NCI-H146 (cell line): Measurements from ENCODE around the gene ICAM4.
"Not testable (repeated sequence)": the region's sequence is repeated elsewhere in the genome, so short reads cannot be mapped to it uniquely, and the experiment has no call there.

Experiments
- DNase-seq: peaks from one replicate; lab custom pipeline; 2025; lab: John Stamatoyannopoulos, UW

ICAM4 gene, protein sequence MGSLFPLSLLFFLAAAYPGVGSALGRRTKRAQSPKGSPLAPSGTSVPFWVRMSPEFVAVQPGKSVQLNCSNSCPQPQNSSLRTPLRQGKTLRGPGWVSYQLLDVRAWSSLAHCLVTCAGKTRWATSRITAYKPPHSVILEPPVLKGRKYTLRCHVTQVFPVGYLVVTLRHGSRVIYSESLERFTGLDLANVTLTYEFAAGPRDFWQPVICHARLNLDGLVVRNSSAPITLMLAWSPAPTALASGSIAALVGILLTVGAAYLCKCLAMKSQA

DNA sequence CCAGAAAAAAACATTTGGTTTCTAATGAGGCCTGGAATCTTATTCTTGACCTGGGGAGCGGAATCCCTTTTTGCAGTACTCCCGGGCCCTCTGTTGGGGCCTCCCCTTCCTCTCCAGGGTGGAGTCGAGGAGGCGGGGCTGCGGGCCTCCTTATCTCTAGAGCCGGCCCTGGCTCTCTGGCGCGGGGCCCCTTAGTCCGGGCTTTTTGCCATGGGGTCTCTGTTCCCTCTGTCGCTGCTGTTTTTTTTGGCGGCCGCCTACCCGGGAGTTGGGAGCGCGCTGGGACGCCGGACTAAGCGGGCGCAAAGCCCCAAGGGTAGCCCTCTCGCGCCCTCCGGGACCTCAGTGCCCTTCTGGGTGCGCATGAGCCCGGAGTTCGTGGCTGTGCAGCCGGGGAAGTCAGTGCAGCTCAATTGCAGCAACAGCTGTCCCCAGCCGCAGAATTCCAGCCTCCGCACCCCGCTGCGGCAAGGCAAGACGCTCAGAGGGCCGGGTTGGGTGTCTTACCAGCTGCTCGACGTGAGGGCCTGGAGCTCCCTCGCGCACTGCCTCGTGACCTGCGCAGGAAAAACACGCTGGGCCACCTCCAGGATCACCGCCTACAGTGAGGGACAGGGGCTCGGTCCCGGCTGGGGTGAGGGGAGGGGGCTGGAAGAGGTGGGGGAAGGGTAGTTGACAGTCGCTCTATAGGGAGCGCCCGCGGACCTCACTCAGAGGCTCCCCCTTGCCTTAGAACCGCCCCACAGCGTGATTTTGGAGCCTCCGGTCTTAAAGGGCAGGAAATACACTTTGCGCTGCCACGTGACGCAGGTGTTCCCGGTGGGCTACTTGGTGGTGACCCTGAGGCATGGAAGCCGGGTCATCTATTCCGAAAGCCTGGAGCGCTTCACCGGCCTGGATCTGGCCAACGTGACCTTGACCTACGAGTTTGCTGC is at the start of gene ICAM4:
ICAM4 (plus strand) TSS at position 153 of the 935 bp plus-strand sequence; CDS start at position 211, 58 bp downstream.
- no peak for DNase-seq

DNA sequence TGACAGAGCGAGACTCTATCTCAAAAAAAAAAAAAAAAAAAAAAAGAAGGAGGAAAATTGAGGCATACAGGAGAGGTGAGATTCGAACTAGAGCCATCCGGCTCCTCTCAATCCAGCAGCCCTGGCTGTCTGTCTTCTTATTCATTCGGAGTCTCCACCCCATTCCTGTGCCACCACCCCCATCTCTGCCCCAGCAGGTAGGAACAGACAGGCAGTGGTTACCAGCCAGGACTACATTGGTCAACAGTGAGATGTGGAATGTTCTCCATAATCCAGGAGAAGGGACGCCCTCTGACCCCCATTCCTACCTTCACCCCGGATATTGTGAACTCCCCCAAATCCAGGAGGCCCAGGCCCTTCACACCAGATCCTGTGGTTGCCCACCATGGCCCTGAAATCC is 49.1 kb upstream of the ICAM4 start:
- DNase-seq = peak; percentile 42

DNA sequence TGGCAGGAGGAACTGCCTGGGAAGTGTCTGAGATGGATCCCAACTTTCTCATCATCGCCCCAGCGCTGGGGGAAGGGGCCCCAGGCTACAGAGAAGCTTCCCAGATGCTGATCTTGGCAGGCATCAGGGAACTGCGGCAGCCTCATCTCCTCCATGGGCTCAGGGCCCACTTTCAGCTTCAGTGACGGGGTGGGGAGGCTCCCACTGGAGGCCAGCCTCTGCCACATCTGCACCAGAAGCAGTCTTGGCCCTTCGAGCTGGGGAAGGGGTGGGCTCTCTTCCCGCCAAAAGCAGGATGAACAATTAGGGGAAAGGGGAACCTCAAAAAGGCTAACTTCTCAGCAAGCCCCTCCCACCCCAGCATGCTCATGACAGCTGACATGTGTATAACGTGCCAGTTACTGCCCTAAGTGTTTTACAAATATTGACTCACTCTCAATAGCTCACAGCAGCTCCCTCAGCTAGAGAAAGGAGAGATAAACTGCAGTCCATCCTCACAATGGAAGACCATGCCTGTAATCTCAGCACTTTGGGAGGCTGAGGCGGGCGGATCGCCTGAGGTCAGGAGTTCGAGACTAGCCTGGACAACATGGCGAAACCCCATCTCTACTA is 48.5 kb upstream of the ICAM4 start:
- DNase-seq = peak; percentile 97

DNA sequence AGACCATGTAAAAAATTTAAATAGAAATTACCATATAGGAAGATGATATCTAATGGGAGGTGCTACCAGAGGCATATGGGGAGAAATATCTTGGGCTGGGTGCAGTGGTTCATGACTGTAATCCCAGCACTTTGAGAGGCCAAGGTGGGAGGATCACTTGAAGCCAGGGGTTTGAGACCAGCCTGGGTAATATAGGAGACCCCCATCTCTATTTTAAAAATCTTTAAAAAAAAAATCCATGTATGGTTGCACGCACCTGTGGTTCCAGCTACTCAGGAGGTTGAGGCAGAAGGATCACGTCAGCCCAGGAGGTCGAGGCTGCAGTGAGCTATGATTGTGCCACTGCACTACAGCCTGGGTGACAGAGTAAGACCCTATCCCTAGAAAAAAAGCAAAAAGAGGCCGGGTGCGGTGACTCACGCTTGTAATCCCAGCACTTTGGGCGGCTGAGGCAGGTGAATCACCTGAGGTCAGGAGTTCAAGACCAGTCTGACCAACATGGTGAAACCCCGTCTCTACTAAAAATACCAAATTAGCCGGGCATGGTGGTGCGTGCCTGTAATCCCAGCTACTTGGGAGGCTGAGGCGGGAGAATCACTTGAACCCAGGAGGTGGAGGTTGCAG is 44.8 kb upstream of the ICAM4 start:
- DNase-seq = not testable (repeated sequence)

DNA sequence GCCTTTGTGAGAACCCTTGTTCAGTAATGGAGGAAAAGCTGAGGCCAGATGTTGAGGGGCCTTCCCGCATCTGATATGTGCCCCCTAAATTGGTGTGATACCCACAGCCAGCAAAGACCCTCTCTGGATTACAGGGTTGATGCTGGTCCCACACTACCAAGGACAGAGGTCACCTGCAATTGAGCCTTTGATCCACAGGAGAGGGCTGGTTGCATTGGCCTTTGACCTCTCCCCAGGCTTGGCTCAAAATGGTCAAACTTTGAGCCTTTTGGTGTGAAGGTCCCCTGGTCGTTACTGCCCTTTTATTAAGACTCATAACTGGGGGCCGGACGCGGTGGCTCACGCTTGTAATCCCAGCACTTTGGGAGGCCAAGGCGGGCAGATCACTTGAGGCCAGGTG is 43.1 kb upstream of the ICAM4 start:
- DNase-seq = no peak

DNA sequence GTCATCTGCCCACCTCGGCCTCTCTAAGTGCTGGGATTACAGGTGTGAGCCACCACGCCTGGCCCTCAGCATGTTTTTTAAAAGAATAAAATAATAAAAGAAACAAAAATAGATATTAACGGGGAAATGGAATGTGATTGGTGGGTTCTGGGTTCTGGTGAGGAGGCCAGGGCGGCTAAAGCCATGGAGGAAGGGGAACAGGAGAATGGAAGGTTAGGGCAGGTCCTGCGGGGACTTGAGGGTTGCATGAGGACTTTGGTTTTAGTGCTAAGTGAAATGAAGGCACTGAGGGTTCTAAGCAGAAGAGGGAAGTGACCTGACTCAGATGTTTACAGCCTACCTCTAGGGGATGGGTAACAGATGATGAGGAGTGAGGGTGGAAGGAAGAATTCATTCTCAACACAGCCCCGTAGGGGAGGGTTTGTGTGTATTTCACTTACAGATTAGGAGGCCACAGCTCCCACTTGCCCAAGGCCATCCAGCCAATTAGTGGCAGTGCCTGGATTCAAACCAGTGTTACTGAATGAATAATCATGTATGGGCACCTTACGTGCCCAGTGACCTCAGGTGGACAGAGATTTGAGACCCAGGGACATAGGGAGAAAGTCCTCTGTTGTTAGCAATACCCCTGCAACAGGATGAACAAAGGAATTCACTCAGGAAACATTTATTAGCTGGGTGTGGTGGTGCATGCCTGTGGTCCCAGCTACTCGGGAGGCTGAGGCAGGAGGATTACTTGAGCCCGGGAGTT is 41.4 kb upstream of the ICAM4 start:
- DNase-seq = no peak

DNA sequence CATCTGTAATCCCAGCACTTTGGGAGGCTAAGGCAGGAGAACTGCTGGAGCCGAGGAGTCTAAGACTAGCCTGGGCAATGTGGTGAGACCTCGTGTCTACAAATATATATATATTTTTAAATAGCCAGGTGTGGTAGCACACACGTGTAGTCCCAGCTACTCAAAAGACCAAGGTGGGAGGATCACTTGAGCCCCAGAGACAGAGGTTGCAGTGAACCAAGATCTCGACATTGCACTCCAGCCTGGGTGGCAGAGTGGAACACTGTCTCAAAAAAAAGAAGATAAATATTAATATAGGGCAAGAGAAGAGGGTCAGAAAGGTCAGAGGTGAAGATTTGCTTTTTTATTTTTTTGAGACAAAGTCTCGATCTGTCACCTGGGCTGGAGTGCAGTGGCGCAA is 40.2 kb upstream of the ICAM4 start:
- no peak for DNase-seq

DNA sequence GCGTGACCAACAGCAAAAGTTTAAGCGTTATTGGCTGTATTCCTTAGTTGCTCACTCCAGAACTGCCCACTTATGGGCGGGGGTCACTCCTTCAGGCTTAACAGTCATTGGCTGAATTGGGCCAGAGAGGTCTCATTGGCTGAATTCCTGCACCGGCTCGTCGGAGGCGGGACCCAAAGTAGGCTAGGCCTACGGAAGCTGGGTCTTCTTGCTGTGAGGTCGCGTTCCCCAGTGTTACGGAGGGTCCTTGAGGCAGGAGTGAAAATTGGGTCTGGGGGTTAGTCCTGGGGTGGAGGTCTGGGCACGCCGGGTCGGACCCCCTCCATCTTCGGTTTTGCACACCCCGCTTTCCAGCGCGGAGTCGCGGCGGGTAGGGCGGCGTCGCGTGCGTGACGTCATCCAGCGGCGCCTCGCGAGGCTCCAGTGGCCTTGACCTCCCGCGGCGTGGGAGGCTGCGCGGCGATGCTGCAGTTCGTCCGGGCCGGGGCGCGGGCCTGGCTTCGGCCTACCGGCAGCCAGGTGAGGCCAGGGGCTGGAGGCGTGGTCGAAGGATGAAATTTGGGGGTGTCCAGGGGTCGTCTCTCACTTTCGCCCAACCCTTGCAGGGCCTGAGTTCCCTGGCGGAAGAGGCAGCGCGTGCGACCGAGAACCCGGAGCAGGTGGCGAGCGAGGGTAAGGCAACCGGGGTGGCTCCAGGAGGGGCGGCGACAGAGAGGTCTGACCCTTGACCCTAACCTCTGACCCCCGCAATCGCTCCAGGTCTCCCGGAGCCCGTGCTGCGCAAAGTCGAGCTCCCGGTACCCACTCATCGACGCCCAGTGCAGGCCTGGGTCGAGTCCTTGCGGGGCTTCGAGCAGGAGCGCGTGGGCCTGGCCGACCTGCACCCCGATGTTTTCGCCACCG is 34.7 kb upstream of the ICAM4 start, which contains the start of gene MRPL4:
MRPL4 (plus strand) TSS at position 423 of the 903 bp plus-strand sequence; CDS start at position 463, 40 bp downstream.
- DNase-seq = peak; percentile 99

DNA sequence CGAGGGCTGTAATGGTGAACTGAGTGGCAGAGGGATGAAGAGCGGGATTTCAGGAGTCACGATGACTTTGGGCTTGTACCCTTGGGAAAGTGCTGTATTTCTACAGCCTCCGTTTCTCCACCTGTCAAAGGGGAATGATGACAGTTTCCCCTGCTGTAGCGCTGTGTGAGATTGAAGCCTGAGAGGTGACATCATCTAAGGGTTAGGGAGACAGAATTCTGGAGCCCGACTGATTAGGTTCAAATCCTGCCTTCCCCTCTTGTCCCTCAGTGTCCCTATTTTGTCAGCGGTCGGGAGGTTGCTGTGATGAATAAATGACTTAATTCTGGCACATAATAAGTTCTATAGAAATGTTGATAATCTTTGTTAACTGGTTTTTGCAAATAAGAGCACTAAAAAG is 34.0 kb upstream of the ICAM4 start:
- no peak for DNase-seq

DNA sequence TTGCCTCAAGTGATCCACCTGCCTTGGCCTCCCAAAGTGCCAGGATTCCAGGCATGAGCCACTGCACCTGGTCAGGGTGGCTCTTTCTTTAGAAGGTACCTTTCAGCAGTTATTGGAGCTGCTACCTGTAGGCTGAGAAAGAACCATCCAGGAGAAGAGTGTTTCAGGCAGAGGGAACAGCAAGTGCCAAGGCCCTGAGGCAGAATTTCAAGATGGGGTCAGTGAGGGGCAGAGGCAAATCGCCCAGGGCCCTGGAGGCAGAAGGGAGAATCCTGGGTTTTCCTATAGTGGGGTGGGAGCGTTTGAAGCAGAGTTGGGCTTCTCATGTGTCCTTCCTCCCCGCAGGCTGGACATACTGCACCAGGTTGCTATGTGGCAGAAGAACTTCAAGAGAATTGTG is 32.5 kb upstream of the ICAM4 start:
- no peak for DNase-seq

DNA sequence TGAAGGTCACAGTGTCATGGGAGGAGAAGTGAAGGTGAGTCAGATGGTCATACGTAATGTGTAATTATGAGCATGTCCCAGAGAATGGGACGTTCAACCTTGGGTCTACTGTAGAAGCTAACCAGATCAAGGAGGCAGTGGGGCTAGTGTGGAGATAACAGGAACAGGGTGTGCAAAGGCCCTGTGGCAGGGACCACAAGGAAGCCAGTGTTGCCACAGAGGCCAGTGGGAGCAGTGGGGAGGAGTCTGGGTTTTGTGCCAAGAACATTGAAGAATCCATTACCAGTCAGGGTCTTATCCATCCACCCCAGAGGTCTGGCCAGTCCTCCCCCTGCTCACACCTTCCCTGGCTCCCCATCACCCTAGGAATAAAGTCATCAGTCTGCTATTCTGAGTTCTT is 31.4 kb upstream of the ICAM4 start:
- DNase-seq = no peak

DNA sequence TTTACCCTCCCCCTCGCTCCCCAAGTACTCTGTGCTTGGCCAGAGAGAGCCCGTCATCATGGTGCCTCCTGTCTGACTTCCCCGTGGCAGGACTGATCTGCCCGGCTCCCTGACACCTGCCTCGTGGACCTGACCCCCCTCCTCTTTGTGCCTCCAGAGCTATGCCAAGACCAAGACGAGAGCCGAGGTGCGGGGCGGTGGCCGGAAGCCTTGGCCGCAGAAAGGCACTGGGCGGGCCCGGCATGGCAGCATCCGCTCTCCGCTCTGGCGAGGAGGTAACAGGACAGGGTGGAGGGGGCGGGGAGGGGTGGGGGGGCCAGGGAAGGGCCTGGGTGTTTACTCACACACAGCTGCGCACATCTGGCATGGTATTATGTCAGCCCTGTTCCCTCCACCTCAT is 30.2 kb upstream of the ICAM4 start:
- no peak for DNase-seq

DNA sequence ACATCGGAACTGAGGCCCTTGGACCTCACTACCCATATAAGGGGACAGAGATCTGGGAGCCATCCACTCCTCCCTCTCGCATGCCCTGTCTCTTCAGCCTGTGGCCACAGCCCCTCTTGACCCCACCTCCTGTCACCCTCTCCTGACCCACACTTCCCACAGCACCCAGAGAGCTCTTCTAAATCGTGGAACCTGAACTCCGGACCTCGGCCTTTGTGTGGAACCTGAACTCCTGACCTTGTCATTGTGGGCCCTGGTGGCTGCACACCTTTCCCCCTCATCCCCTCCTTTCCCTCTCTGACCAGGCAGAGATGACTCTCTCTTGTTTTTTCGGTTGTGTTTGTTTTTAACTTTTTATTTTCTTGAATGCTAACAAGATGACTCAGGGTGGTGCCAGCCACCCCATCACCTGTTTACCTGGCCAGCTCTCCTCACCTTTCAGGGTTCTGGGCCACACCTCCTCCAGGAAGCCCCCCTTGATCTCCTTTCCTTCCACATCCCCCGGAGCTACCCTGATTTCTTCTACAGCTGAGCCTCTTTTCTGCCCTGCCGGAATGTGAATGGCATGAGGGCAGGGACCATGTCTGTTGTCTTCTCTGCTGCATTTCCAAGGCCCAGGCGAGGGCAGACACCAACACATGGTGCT is 29.7 kb upstream of the ICAM4 start:
- no peak for DNase-seq

DNA sequence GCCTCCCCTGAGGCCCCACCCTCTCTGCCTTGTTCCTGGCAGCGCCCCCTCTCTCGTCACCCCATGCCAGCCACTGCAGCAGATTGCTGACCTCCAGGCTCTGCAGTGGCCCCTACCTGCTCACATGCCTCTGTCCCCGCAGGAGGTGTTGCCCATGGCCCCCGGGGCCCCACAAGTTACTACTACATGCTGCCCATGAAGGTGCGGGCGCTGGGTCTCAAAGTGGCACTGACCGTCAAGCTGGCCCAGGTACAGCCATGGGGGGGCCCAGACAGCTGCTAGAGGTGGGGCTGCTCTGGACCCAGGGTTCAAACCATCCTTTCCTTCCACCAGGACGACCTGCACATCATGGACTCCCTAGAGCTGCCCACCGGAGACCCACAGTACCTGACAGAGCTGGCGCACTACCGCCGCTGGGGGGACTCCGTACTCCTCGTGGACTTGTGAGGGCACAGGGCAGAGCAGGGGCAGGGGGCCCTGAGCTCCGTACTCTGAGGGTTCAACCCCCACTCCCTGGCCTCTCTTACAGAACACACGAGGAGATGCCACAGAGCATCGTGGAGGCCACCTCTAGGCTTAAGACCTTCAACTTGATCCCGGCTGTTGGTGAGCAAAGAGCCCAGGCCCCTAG is 28.6 kb upstream of the ICAM4 start:
- DNase-seq = no peak

DNA sequence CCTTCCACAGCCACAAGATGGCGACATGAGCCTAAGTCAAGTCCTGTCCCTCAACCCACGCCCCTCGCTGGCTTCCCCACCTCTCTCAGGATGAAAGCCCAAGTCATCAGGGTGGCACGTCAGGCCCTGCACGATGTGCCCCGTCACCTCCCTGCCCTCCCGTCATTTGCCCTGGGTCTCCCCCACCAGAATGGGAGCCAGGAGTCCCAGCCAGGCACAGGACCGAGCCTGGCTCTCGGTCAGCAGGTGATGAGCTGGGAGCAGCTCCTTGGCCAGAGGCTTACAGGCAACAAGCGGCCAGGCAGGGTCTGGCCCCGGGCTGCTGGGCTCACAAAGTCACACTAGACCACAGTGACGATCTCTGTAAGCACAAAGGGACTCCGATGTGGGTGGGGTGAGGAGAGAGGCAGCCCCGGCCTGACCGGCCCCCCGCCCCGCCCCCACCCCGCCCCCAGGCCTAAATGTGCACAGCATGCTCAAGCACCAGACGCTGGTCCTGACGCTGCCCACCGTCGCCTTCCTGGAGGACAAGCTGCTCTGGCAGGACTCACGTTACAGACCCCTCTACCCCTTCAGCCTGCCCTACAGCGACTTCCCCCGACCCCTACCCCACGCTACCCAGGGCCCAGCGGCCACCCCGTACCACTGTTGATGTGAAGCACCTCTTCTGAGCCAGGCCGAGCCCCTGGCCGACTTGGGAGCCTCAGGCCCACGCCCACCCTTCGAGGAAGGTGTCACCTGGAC is 27.4 kb upstream of the ICAM4 start:
- DNase-seq = peak; percentile 92

DNA sequence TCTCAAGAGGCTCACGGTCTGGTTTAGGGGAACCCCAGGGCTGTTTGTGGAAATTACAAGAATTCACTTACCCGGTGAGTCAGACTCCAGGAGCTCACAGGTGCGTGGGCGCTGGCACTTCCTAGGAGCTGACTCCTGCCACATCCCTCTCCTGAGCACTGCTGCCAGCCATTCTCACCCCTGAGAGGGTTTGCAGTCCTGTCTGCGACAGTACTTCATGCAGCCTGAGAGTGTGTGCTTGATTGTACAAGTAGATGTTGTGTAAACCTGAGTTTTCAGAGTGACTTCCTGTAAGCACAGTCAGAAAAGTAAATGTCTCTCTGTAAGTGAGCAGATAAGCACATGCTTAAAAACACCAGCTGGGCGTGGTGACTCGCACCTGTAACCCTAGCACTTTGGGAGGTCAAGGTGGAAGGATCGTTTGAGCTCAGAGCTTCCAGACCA is 26.6 kb upstream of the ICAM4 start:
- no peak for DNase-seq

DNA sequence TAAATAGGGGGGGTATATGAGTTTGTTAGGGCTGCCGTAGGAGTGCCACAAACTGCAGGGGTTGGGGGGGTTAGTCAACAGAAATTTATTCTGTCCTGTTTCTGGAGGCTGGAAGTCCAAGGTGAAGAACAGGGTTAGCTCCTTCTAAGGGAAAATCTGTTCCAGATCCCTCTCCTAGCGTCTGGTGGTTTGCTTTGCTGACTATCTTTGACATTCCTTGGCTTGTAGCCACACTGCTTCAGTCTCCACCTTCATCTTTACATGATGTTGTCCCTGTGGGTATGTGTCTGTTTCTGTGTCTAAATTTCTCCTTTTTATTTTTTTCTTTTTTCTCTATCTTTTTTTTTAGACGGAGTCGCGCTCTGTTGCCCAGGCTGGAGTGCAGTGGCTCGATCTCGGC is 24.0 kb upstream of the ICAM4 start:
- no peak for DNase-seq

DNA sequence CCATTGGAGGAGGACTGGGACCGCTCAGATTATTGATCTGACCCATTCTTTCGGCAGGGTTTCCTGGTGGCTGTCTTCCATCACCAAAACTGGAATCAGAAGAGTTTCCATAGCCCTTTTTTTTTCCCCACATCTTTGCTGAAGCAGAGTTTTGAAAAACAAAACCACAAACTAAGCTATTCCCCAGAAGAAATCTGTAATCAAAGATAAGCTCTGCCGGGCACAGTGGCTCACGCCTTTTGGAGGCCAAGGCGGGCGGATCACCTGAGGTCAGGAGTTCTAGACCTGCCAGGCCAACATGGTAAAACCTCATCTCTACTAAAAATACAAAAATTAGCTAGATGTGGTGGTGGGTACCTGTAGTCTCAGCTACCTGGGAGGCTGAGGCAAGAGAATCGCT is 20.0 kb upstream of the ICAM4 start:
- no peak for DNase-seq

DNA sequence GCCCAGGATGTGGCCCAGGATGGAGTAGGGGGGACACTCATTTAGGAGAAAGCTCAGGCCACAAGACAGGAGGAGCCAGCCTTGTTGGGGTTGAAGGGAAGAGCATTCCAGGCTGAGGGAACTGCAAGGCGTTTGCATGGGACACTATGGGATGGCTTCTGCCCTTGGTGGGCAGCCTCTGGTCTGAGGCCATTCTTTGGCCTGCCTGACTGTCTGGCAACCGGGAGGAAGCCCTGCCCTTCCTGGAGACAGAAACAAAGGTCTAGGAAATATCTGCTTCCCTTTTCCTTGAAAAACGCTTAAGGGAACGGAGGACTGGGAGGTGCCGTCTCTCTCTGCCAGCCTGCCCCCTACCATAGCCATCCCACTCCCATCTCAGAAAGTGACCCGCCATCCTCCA is 18.7 kb upstream of the ICAM4 start:
- DNase-seq = no peak
